Lower leg skin (tissue), 3 donors: ENCODE data around the gene INPP4B.

ENCODE experiments used
- POLR2A ChIP-seq, 2 donors: fragments of 450-650 bp; IDR thresholded peaks; one replicate each; pipeline ENCODE4 v1.6.1; 2016 to 2017; ENCODE audit warnings: antibody characterized with exemption in 2 of 2, mild to moderate bottlenecking in 1 of 2, moderate library complexity in 1 of 2
- TF ChIP-seq, protein P1 (sequence below), 3 donors: fragments of 450-650 bp; IDR thresholded peaks; one replicate each; pipeline ENCODE4 v1.5.1; 2016; ENCODE audit warnings: antibody characterized with exemption in 3 of 3, mild to moderate bottlenecking in 3 of 3, moderate library complexity in 2 of 3

DNA sequence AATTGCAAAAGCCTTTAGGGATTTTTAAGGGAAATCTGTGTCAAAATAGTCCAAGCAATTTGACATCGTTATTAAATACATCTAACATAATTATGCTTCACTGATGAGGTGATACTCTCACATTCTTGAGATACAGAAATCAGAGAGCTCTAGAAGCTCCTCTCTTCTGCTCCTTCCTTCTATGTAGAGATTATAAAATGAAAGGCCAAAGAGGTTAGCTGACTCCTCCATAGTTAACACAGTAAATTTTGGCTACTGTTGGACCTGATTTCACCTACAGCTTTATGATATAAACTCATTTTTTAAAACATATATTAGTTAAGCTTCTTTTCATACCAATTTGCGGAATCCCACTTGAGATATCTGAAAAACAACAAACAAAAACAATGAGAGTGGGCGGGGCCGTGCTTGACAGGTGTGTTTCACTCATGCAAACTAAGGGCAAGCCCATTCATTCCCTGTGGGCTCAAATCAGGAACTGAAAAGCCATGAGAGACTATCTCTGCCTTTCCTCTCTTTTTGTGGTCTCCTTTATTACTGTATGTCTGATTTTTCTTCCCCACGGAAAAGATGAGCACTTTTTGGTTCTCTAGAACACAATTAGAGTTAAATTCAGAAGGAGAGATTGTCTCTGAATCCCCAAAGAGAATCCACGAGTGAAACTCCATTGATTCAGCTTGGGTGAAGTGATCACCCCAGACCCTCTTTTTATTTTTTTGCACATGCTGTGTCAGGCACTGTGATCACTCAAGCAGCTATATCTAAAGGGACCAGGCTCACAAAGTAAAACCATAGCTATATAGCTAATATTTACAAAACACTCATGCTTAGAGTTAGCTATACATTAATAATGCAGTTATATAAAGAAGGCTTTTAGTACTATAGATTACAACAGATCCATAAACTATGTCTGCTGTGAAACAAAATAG lies 643.4 kb downstream of the INPP4B start:
- TF ChIP-seq, protein P1, sequence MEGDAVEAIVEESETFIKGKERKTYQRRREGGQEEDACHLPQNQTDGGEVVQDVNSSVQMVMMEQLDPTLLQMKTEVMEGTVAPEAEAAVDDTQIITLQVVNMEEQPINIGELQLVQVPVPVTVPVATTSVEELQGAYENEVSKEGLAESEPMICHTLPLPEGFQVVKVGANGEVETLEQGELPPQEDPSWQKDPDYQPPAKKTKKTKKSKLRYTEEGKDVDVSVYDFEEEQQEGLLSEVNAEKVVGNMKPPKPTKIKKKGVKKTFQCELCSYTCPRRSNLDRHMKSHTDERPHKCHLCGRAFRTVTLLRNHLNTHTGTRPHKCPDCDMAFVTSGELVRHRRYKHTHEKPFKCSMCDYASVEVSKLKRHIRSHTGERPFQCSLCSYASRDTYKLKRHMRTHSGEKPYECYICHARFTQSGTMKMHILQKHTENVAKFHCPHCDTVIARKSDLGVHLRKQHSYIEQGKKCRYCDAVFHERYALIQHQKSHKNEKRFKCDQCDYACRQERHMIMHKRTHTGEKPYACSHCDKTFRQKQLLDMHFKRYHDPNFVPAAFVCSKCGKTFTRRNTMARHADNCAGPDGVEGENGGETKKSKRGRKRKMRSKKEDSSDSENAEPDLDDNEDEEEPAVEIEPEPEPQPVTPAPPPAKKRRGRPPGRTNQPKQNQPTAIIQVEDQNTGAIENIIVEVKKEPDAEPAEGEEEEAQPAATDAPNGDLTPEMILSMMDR (IDR thresholded peaks at IDR 0.05) = no peak
- TF ChIP-seq POLR2A (IDR thresholded peaks at IDR 0.05) = no peak
